ENCODE measurements around the gene WDR37. TPM values are rescaled to one million over a fixed set of nuclear protein-coding genes. Genes with fewer than 3 reads are reported as not detected.
A peak's percentile ranks its signal among the peaks of the same experiment; 100 is the strongest.

Gene WDR37
- total and polyA plus RNA-seq, 10 of the 15 experiments (the other 5 are each of a cell fraction or from before 2014, with no cell fraction given): 1.9 to 11.1 (median 7.1) TPM

GRCh38 chr10:1043532-1043995 lies 12.6 kb upstream of the WDR37 start:
- peak overlapping the region; percentile 69 for H3K4me3 ChIP-seq
- H3K27ac ChIP-seq (ENCODE audit: control insufficient read depth, insufficient read depth): peak overlapping the region; percentile 84
- FAIRE-seq (peak; percentile 84), ATAC-seq (peak; percentile 72), DNase-seq (ENCODE audit: low read depth, low spot score) (peak; percentile 72)
- peaks cover 51% of the 10 kb centered on the region for H3K79me2 ChIP-seq (ENCODE audit: control insufficient read depth, insufficient read depth, low read length)
- no TSS peak for BruUV-seq (replicated peaks)
- in situ Hi-C loops (cut with MboI) (no loop called here), intact Hi-C loops (cut with micrococcal nuclease; ENCODE audit: unreplicated experiment) (loop anchor here (5.0 kb wide), 1 partner anchor 56 kb away; the partner anchor contains the start of gene GTPBP4)
- H3K4me1 ChIP-seq (ENCODE audit: control insufficient read depth, insufficient read depth, low read length): peaks cover 5% of the 10 kb centered on the region
- peak overlapping the region; percentile 64 for H2AFZ ChIP-seq (ENCODE audit: control insufficient read depth, low read depth, low read length)
- ChIA-PET POLR2A (interaction anchor here (0.9 to 3.6 kb wide), 3 partner anchors 9 to 116 kb away, joined by 4 to 15 read pairs (median 5); no protein-coding TSS in a partner anchor), SMC1A (ENCODE audit: uncharacterized antibody, unreplicated experiment) (interaction anchor here (0.9 to 2.2 kb wide), 7 partner anchors 10 to 115 kb away, joined by 3 to 7 read pairs (median 4); no protein-coding TSS in a partner anchor), CTCF (interaction anchor here (1.5 kb wide), 1 partner anchor 15 kb away, joined by 3 read pairs; no protein-coding TSS in a partner anchor), RAD21 (ENCODE audit: unreplicated experiment) (interaction anchor here (1.0 to 2.1 kb wide), 7 partner anchors 10 to 175 kb away, joined by 3 to 7 read pairs (median 3); partner anchors contain the start of genes GTPBP4 and LARP4B)
- peak overlapping the region; percentile 69 for H3K9ac ChIP-seq (ENCODE audit: control insufficient read depth, insufficient read depth, low read length)
- peak overlapping the region; percentile 95 for H3K4me2 ChIP-seq (ENCODE audit: control insufficient read depth, insufficient read depth)
- peaks cover 2 to 16% of the 10 kb centered on the region in 2 experiments for H3K36me3 ChIP-seq (ENCODE audit: control insufficient read depth in 2 of 2, insufficient read depth in 2 of 2, low read length in 1 of 2)
- under 1% methylated on average over 12 of the region's 12 CpGs for WGBS (ENCODE audit: insufficient coverage, insufficient replicate concordance, low lambda C conversion rate, missing lambda C conversion rate)
- no peaks in the 10 kb centered on the region for H3K27me3 ChIP-seq (replicated peaks in 1 of 2; ENCODE audit: control insufficient read depth in 2 of 2, insufficient read depth in 2 of 2, low read length in 1 of 2)
- no peaks in the 10 kb centered on the region for H3K9me3 ChIP-seq (replicated peaks; ENCODE audit: control insufficient read depth, insufficient read depth, low read length)
- peaks cover 3% of the 10 kb centered on the region; the same call in 1 of the 2 replicates for H4K20me1 ChIP-seq (ENCODE audit: control insufficient read depth, insufficient read depth)
- TF ChIP-seq RUNX3 (IDR thresholded peaks at IDR 0.05; ENCODE audit: low read length) (peak; percentile 70), PAX8 (IDR thresholded peaks at IDR 0.05) (peak; percentile 40; the same call in 1 of the 2 replicates), SMARCA5 (IDR thresholded peaks at IDR 0.05) (peak; percentile 30; the same call in 1 of the 2 replicates), E2F8 (IDR thresholded peaks at IDR 0.05; ENCODE audit: low read depth, partially characterized antibody) (peak; percentile 39), POLR2AphosphoS2 (IDR thresholded peaks at IDR 0.05; ENCODE audit: low read depth, low read length) (peak; percentile 59; the same call in 1 of the 2 replicates), MXI1 (IDR thresholded peaks at IDR 0.05; ENCODE audit: low read depth, low read length) (peak; percentile 24; the same call in 1 of the 2 replicates), NFYB (IDR thresholded peaks at IDR 0.05; ENCODE audit: insufficient read depth, low read depth, low read length) (0 out of 2 replicates have a peak, but pooled peaks have one; percentile 29), ZNF217 (IDR thresholded peaks at IDR 0.05) (no peak), POLR2AphosphoS5 (IDR thresholded peaks at IDR 0.05; ENCODE audit: low read length) (peak; percentile 36; the same call in 1 of the 2 replicates), PML (IDR thresholded peaks at IDR 0.05; ENCODE audit: low read length) (peak; percentile 38), ZNF687 (IDR thresholded peaks at IDR 0.05) (no peak; the same call in 1 of the 2 replicates), GATAD2B (conservative IDR thresholded peaks at IDR 0.05; ENCODE audit: low read depth) (0 out of 2 replicates have a peak, but pooled peaks have one; percentile 21), IKZF1 (conservative IDR thresholded peaks at IDR 0.05) (peak; percentile 51), ASH2L (IDR thresholded peaks at IDR 0.05; ENCODE audit: borderline replicate concordance, low read depth) (no peak), SUZ12 (IDR thresholded peaks at IDR 0.05; ENCODE audit: unreplicated experiment) (no peak), ATF7 (IDR thresholded peaks at IDR 0.05; ENCODE audit: low read depth) (peak; percentile 59; the same call in 1 of the 2 replicates), SREBF2 (IDR thresholded peaks at IDR 0.05; ENCODE audit: low read length) (no peak), SPI1 (IDR thresholded peaks at IDR 0.05; ENCODE audit: borderline replicate concordance, insufficient read depth, low read depth, low read length) (peak; percentile 43; the same call in 1 of the 2 replicates)

All from GM12878 (cell line).